Mucosa of rectum (tissue), 2 donors: ENCODE results near the gene PDS5B.

ENCODE experiments used
- H3K27ac ChIP-seq, 2 donors: one replicate each; pipeline ENCODE4 v1.7.0; 2013; ENCODE audit warnings: inconsistent platforms in 2 of 2, low read depth in 2 of 2, low read length in 2 of 2
- H3K27me3 ChIP-seq, 2 donors: one replicate each; pipeline ENCODE4 v1.7.0; 2013; ENCODE audit warnings: low read length in 2 of 2; ENCODE audit not compliant: control insufficient read depth in 2 of 2, insufficient read depth in 2 of 2
- H3K36me3 ChIP-seq, 2 donors: one replicate each; pipeline ENCODE4 v1.7.0; 2013; ENCODE audit warnings: low read length in 2 of 2; ENCODE audit not compliant: control insufficient read depth in 2 of 2, insufficient read depth in 2 of 2
- H3K4me1 ChIP-seq, 2 donors: one replicate each; pipeline ENCODE4 v1.7.0; 2013; ENCODE audit warnings: low read length in 2 of 2, mild to moderate bottlenecking in 1 of 2; ENCODE audit not compliant: control insufficient read depth in 2 of 2, insufficient read depth in 2 of 2
- H3K4me3 ChIP-seq, 2 donors: one replicate each; pipeline ENCODE4 v1.7.0; 2013; ENCODE audit warnings: low read length in 2 of 2
- H3K9ac ChIP-seq, 2 donors: one replicate each; pipeline ENCODE4 v1.7.0; 2013; ENCODE audit warnings: low read length in 2 of 2, low read depth in 1 of 2, mild to moderate bottlenecking in 1 of 2
- H3K9me3 ChIP-seq, 2 donors: one replicate each; pipeline ENCODE4 v1.7.0; 2013; ENCODE audit warnings: low read length in 2 of 2; ENCODE audit not compliant: control insufficient read depth in 2 of 2
- donor health status: healthy.
- donor health status: Normal muscosa, but diverticular disease.

The PDS5B gene

GRCh38 chr13:32622827-32623226, 36.6 kb downstream of the PDS5B start:
- Histone ChIP-seq H3K4me3 (no peak overlapping the region), H3K9me3 (peaks cover 0 to 8% of the 10 kb centered on the region in 2 donors), H3K9ac (no peak overlapping the region), H3K4me1 (no peaks in the 10 kb centered on the region), H3K27ac (no peak overlapping the region), H3K36me3 (no peaks in the 10 kb centered on the region), H3K27me3 (no peaks in the 10 kb centered on the region)

GRCh38 chr13:32624441-32624840, 38.2 kb downstream of the PDS5B start:
- no peaks in the 10 kb centered on the region for H3K27me3 ChIP-seq
- no peak overlapping the region for H3K27ac ChIP-seq
- H3K4me3 ChIP-seq, result no peak overlapping the region
- peaks cover 0 to 8% of the 10 kb centered on the region in 2 donors for H3K9me3 ChIP-seq
- H3K4me1 ChIP-seq, result no peaks in the 10 kb centered on the region
- no peaks in the 10 kb centered on the region for H3K36me3 ChIP-seq
- H3K9ac ChIP-seq, result no peak overlapping the region

GRCh38 chr13:32627793-32628192, 41.5 kb downstream of the PDS5B start:
- Histone ChIP-seq H3K4me1 (no peaks in the 10 kb centered on the region), H3K27ac (no peak overlapping the region), H3K9ac (no peak overlapping the region), H3K36me3 (no peaks in the 10 kb centered on the region), H3K27me3 (no peaks in the 10 kb centered on the region), H3K9me3 (peaks cover 0 to 7% of the 10 kb centered on the region in 2 donors), H3K4me3 (no peak overlapping the region)

GRCh38 chr13:32629313-32629712, 43.1 kb downstream of the PDS5B start:
- H3K27ac ChIP-seq, result no peak overlapping the region
- no peaks in the 10 kb centered on the region for H3K9me3 ChIP-seq
- no peak overlapping the region for H3K4me3 ChIP-seq
- H3K27me3 ChIP-seq, result no peaks in the 10 kb centered on the region
- H3K36me3 ChIP-seq, result no peaks in the 10 kb centered on the region
- no peaks in the 10 kb centered on the region for H3K4me1 ChIP-seq
- no peak overlapping the region for H3K9ac ChIP-seq

- Histone ChIP-seq H3K9me3 (no peaks in the 10 kb centered on the region), H3K27ac (no peak overlapping the region), H3K9ac (no peak overlapping the region), H3K4me1 (no peaks in the 10 kb centered on the region), H3K27me3 (no peaks in the 10 kb centered on the region), H3K36me3 (no peaks in the 10 kb centered on the region), H3K4me3 (no peak overlapping the region)
These were observed 43.6 kb downstream of the PDS5B start for GRCh38 chr13:32629866-32630265.

GRCh38 chr13:32632343-32632909, 46.2 kb downstream of the PDS5B start:
- Histone ChIP-seq H3K9ac (no peak overlapping the region), H3K4me1 (no peaks in the 10 kb centered on the region), H3K27ac (no peak overlapping the region), H3K27me3 (no peaks in the 10 kb centered on the region), H3K4me3 (no peak overlapping the region), H3K36me3 (no peaks in the 10 kb centered on the region), H3K9me3 (no peaks in the 10 kb centered on the region)

- Histone ChIP-seq H3K9ac (no peak overlapping the region), H3K27ac (no peak overlapping the region), H3K9me3 (no peaks in the 10 kb centered on the region), H3K4me3 (no peak overlapping the region), H3K36me3 (no peaks in the 10 kb centered on the region), H3K27me3 (no peaks in the 10 kb centered on the region), H3K4me1 (no peaks in the 10 kb centered on the region)
These were observed 50.5 kb downstream of the PDS5B start for GRCh38 chr13:32636711-32637110.

GRCh38 chr13:32638739-32639138, 52.5 kb downstream of the PDS5B start:
- H3K9me3 ChIP-seq, result no peaks in the 10 kb centered on the region
- no peak overlapping the region for H3K9ac ChIP-seq
- H3K36me3 ChIP-seq, result no peaks in the 10 kb centered on the region
- no peak overlapping the region for H3K4me3 ChIP-seq
- no peak overlapping the region for H3K27ac ChIP-seq
- H3K27me3 ChIP-seq, result no peaks in the 10 kb centered on the region
- peaks cover 0 to 6% of the 10 kb centered on the region in 2 donors for H3K4me1 ChIP-seq

- H3K36me3 ChIP-seq, result no peaks in the 10 kb centered on the region
These were observed 53.4 kb downstream of the PDS5B start for GRCh38 chr13:32639502-32640105.

GRCh38 chr13:32642316-32642715, 56.1 kb downstream of the PDS5B start:
- no peak overlapping the region for H3K27ac ChIP-seq
- no peak overlapping the region for H3K4me3 ChIP-seq
- H3K4me1 ChIP-seq, result peaks cover 4 to 6% of the 10 kb centered on the region in 2 donors
- H3K9ac ChIP-seq, result no peak overlapping the region
- no peaks in the 10 kb centered on the region for H3K36me3 ChIP-seq
- H3K9me3 ChIP-seq, result no peaks in the 10 kb centered on the region
- no peaks in the 10 kb centered on the region for H3K27me3 ChIP-seq

More at GRCh38 chr13:32639502-32640105, 53.4 kb downstream of the PDS5B start:
- Histone ChIP-seq H3K4me3 (no peak overlapping the region), H3K9me3 (no peaks in the 10 kb centered on the region), H3K27me3 (no peaks in the 10 kb centered on the region), H3K4me1 (peaks cover 0 to 6% of the 10 kb centered on the region in 2 donors), H3K27ac (no peak overlapping the region), H3K9ac (no peak overlapping the region)
